Measurements from ENCODE around the gene TTLL11. TPM values are rescaled to one million over a fixed set of nuclear protein-coding genes. Genes with fewer than 3 reads are reported as not detected.

The TTLL11 gene
- total and polyA plus RNA-seq, 2 experiments from 2014 or later, result 0.57 to 1.4 TPM

DNA sequence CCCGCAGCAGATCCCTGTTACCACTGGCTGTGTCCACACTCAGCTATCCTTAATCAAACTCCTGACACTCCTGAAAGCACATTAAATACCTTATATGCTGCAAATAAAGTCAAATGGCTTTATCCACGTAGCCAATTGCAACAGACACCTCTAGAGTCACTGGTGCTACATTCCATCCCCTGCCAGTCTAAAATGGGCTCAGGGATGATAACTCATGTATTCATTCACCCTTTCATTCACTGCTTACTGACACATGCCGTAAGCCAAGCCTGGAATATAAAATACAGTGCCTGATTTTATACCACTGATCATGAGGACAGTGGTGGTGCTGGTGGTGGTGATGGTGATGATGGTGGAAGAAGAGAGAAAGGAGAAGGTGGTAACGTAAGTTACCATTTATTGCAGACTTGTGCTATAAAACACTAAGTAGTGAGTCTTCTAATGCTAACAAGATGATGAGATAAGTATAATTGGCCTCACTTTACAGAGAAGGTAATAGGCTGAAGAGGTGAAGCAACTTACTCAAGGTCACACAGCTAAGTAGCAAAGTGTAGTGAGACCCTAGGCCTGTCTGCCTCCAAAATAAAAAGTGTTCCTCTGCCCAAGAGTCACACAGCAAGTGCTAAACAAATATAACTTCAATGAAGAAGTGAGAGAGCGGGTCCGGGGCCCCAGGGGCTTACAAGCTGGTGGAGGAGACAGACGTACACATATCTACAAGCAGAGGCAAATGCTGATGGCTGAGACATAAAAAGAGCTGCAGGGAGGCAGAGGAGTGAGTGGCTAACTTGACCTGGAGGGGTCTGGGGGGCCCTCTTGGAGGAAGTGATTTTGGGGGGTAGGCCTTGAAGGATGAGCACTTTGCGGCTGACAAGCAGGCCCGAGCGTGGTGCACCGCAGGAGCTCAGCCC, 1.2 kb downstream of the TTLL11 start:
- peak overlapping the region; percentile 77 for H3K4me3 Mint-ChIP-seq
- peaks cover 7% of the 10 kb centered on the region for H3K27me3 Mint-ChIP-seq (ENCODE audit: insufficient read depth, low read depth, poor library complexity)
- Histone ChIP-seq H3K4me3 (peak overlapping the region; percentile 68), H3K9me2 (ENCODE audit: insufficient read depth) (no peaks in the 10 kb centered on the region), H3K4me1 (ENCODE audit: insufficient read depth) (no peaks in the 10 kb centered on the region), H3K27ac (ENCODE audit: low read depth) (no peak overlapping the region), H2AFZ (peak overlapping the region; percentile 90; the same call in 1 of the 2 replicates), H4K20me1 (replicated peaks; ENCODE audit: insufficient read depth) (peaks cover 4% of the 10 kb centered on the region), H3K36me3 (ENCODE audit: insufficient read depth) (no peaks in the 10 kb centered on the region), H3K27me3 (ENCODE audit: insufficient read depth) (peaks cover 26% of the 10 kb centered on the region), H3K4me2 (peak overlapping the region; percentile 88), H3K79me2 (replicated peaks; ENCODE audit: insufficient read depth) (no peaks in the 10 kb centered on the region), H3F3A (replicated peaks; ENCODE audit: low read depth) (no peaks in the 10 kb centered on the region)
- no peaks in the 10 kb centered on the region; the same call in 2 of the 3 replicates for H3K36me3 Mint-ChIP-seq (ENCODE audit: low read depth)
- no peaks in the 10 kb centered on the region; the same call in 2 of the 3 replicates for H3K9me3 Mint-ChIP-seq
- TF ChIP-seq JUNB (IDR thresholded peaks at IDR 0.05; ENCODE audit: unreplicated experiment) (no peak), EZH2 (IDR thresholded peaks at IDR 0.05; ENCODE audit: low read depth, unreplicated experiment) (no peak), ZNF114 (CRISPR knock-in tag; IDR thresholded peaks at IDR 0.05) (no peak), POLR2AphosphoS5 (IDR thresholded peaks at IDR 0.05; ENCODE audit: low read depth) (no peak), STAT1 (IDR thresholded peaks at IDR 0.05; ENCODE audit: unreplicated experiment) (no peak)
- TF ChIP-seq, protein P1, sequence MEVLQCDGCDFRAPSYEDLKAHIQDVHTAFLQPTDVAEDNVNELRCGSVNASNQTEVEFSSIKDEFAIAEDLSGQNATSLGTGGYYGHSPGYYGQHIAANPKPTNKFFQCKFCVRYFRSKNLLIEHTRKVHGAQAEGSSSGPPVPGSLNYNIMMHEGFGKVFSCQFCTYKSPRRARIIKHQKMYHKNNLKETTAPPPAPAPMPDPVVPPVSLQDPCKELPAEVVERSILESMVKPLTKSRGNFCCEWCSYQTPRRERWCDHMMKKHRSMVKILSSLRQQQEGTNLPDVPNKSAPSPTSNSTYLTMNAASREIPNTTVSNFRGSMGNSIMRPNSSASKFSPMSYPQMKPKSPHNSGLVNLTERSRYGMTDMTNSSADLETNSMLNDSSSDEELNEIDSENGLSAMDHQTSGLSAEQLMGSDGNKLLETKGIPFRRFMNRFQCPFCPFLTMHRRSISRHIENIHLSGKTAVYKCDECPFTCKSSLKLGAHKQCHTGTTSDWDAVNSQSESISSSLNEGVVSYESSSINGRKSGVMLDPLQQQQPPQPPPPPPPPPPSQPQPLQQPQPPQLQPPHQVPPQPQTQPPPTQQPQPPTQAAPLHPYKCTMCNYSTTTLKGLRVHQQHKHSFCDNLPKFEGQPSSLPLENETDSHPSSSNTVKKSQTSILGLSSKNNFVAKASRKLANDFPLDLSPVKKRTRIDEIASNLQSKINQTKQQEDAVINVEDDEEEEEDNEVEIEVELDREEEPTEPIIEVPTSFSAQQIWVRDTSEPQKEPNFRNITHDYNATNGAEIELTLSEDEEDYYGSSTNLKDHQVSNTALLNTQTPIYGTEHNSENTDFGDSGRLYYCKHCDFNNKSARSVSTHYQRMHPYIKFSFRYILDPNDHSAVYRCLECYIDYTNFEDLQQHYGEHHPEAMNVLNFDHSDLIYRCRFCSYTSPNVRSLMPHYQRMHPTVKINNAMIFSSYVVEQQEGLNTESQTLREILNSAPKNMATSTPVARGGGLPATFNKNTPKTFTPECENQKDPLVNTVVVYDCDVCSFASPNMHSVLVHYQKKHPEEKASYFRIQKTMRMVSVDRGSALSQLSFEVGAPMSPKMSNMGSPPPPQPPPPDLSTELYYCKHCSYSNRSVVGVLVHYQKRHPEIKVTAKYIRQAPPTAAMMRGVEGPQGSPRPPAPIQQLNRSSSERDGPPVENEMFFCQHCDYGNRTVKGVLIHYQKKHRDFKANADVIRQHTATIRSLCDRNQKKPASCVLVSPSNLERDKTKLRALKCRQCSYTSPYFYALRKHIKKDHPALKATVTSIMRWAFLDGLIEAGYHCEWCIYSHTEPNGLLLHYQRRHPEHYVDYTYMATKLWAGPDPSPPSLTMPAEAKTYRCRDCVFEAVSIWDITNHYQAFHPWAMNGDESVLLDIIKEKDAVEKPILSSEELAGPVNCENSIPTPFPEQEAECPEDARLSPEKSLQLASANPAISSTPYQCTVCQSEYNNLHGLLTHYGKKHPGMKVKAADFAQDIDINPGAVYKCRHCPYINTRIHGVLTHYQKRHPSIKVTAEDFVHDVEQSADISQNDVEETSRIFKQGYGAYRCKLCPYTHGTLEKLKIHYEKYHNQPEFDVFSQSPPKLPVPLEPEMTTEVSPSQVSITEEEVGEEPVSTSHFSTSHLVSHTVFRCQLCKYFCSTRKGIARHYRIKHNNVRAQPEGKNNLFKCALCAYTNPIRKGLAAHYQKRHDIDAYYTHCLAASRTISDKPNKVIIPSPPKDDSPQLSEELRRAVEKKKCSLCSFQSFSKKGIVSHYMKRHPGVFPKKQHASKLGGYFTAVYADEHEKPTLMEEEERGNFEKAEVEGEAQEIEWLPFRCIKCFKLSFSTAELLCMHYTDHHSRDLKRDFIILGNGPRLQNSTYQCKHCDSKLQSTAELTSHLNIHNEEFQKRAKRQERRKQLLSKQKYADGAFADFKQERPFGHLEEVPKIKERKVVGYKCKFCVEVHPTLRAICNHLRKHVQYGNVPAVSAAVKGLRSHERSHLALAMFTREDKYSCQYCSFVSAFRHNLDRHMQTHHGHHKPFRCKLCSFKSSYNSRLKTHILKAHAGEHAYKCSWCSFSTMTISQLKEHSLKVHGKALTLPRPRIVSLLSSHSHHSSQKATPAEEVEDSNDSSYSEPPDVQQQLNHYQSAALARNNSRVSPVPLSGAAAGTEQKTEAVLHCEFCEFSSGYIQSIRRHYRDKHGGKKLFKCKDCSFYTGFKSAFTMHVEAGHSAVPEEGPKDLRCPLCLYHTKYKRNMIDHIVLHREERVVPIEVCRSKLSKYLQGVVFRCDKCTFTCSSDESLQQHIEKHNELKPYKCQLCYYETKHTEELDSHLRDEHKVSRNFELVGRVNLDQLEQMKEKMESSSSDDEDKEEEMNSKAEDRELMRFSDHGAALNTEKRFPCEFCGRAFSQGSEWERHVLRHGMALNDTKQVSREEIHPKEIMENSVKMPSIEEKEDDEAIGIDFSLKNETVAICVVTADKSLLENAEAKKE (CRISPR knock-in tag; IDR thresholded peaks at IDR 0.05), result no peak
- H3K27ac Mint-ChIP-seq, result no peak overlapping the region
- ATAC-seq (no peak), DNase-seq (ENCODE audit: low spot score) (no peak)
- H3K4me1 Mint-ChIP-seq, result peaks cover 9% of the 10 kb centered on the region
